ENCODE data around the gene UNC45B.

The UNC45B gene

DNA sequence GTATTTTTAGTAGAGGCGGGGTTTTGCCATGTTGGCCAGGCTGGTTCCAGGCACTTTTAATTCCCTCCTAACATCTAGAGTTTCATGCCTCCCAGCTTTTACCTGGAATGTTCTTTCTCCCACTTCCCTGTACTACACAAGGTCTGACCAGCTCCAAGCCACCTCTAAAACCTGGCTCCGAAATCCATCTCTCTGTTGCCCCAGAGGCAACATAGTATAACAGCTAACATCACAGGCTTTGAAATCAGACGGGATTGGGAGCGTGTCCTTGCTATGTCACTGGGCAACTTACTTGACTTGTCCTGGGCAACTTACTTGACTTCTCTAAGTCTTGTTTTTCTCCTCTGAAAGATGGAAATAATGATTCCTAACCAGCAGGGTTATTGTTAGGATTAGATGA, 15.1 kb downstream of the UNC45B start:
- no peak for DNase-seq (ENCODE audit: low read depth)
- TF ChIP-seq, protein P1, sequence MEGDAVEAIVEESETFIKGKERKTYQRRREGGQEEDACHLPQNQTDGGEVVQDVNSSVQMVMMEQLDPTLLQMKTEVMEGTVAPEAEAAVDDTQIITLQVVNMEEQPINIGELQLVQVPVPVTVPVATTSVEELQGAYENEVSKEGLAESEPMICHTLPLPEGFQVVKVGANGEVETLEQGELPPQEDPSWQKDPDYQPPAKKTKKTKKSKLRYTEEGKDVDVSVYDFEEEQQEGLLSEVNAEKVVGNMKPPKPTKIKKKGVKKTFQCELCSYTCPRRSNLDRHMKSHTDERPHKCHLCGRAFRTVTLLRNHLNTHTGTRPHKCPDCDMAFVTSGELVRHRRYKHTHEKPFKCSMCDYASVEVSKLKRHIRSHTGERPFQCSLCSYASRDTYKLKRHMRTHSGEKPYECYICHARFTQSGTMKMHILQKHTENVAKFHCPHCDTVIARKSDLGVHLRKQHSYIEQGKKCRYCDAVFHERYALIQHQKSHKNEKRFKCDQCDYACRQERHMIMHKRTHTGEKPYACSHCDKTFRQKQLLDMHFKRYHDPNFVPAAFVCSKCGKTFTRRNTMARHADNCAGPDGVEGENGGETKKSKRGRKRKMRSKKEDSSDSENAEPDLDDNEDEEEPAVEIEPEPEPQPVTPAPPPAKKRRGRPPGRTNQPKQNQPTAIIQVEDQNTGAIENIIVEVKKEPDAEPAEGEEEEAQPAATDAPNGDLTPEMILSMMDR (IDR thresholded peaks at IDR 0.05; ENCODE audit: control insufficient read depth, insufficient read depth, low read depth, low read length, missing control alignments), result no peak
- H3K4me3 ChIP-seq (ENCODE audit: control insufficient read depth, low read depth, low read length), result no peak overlapping the region

DNA sequence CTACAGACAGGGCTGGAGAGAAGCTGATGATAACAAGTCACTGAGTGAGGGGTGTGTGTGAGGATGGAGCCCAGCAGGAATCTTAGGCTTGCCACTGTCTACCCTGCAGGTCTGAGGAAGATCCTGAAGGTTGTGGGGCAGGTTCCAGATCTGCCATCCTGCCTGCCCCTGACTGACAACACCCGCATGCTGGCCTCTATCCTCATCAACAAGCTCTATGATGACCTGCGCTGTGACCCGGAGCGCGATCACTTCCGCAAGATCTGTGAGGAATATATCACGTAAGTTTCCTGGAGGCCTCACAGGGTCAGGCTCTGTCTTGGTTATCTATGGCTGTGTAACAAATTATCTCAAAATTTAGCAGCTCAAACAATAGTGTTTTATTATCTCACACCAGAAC, 16.3 kb downstream of the UNC45B start:
- TF ChIP-seq, protein P1 (IDR thresholded peaks at IDR 0.05; ENCODE audit: control insufficient read depth, insufficient read depth, low read depth, low read length, missing control alignments), result no peak
- H3K4me3 ChIP-seq (ENCODE audit: control insufficient read depth, low read depth, low read length), result no peak overlapping the region
- no peak for DNase-seq (ENCODE audit: low read depth)

DNA sequence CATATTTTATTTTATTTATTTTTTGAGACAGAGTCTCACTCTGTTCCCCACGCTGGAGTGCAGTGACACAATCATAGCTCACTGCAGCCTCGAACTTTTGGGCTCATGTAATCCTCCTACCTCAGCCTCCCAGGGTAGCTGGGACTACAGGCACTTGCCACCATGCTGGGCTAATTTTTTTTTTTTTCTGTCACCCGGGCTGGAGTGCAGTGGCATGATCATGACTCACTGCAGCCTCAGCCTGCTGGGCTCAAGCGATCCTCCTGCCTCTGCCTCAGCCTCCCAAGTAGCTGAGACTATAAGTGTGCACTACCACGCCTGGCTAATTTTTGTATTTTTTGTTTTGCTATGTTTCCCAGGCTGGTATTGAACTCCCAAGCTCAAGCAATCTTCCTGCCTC, 17.1 kb downstream of the UNC45B start:
- H3K4me3 ChIP-seq (ENCODE audit: control insufficient read depth, low read depth, low read length), result no peak overlapping the region
- TF ChIP-seq, protein P1 (IDR thresholded peaks at IDR 0.05; ENCODE audit: control insufficient read depth, insufficient read depth, low read depth, low read length, missing control alignments), result no peak
- no peak for DNase-seq (ENCODE audit: low read depth)

DNA sequence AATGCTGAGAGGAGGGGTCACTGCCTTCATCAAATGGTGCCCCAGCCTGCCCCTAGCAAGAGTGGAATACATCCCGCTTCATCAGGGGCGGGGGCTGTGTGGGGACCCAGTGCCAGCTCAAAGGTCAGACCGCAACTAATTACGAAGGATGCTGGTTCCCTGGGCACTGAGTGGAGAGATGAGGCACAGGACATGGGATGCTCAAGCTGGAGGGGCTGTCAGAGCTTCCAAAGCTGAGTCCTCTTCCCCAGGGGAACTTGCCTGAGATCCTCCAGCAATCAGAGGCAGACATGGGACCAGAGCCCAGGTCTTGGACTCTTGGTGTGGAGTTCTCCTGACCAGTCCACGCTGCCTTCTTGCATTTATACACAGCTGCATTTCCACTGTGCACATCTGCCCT, 18.9 kb downstream of the UNC45B start:
- TF ChIP-seq, protein P1 (IDR thresholded peaks at IDR 0.05; ENCODE audit: control insufficient read depth, insufficient read depth, low read depth, low read length, missing control alignments), result no peak
- no peak overlapping the region for H3K4me3 ChIP-seq (ENCODE audit: control insufficient read depth, low read depth, low read length)

DNA sequence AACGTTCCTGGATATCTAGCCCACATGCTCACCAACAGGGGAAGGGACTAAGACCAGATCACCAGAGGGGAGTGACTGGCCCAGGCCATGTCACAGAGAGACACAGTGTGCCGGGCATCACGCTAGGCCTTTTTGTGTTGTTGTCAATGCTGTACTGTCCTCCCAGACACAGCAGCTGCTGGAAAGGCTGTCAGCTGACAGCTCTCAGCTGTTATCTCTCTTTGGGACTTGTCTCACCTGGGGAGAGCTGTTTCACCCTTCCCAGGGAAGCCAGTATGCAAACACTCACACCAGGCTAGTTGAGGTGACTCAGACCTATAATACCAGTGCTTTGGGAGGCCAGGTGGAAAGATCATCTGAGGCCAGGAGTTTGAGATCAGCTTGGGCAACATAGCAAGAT, 19.4 kb downstream of the UNC45B start:
- H3K4me3 ChIP-seq (ENCODE audit: control insufficient read depth, low read depth, low read length), result no peak overlapping the region
- no peak for DNase-seq (ENCODE audit: low read depth)
- TF ChIP-seq, protein P1 (IDR thresholded peaks at IDR 0.05; ENCODE audit: control insufficient read depth, insufficient read depth, low read depth, low read length, missing control alignments), result no peak

More for the DNA sequence above, 18.9 kb downstream of the UNC45B start:
- DNase-seq (ENCODE audit: low read depth), result no peak

DNA sequence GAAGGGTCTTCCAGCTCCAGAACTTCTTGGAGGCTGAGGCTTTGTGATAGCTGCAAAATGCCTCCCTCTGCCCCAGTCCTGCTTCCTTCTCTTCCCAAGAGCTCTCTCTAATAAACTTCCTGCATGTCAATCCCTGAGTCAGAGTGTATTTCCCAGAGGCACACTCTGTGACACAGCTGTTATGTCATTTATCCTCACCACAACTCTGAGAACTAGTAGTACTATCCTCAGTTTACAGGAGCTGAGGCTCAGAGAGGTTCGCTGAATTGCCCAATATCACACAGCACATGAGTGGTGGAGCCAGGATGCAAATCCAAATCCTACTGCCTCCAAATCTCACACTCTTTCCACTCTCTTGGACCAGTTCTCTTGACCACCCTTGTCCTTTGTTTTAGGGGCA, 20.0 kb downstream of the UNC45B start:
- TF ChIP-seq, protein P1 (IDR thresholded peaks at IDR 0.05; ENCODE audit: control insufficient read depth, insufficient read depth, low read depth, low read length, missing control alignments), result no peak
- no peak overlapping the region for H3K4me3 ChIP-seq (ENCODE audit: control insufficient read depth, low read depth, low read length)
- DNase-seq (ENCODE audit: low read depth), result no peak

DNA sequence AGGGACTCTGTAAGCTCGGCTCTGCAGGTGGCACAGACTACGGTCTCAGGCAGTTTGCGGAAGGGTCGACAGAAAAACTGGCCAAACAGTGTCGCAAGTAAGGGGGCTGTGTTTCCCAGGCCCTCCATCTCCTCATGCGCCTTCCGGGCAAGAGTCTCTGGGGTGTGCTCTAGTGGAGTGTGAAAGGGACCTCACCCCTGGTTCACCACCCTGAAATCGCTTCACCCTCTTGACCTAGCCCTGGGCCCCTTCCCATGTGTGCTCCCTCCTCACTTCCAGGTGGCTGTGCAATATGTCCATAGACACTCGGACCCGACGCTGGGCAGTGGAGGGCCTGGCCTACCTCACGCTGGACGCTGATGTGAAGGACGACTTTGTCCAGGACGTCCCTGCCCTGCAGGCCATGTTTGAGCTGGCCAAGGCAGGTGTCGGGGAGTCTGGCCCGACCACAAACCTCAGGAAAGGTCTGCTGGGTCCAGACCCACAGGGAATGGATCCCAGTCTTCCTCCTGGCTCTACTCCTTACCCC, 22.3 kb downstream of the UNC45B start:
- TF ChIP-seq, protein P1 (IDR thresholded peaks at IDR 0.05; ENCODE audit: control insufficient read depth, insufficient read depth, low read depth, low read length, missing control alignments), result no peak
- no peak for DNase-seq (ENCODE audit: low read depth)

More for the DNA sequence above, 22.3 kb downstream of the UNC45B start:
- no peak overlapping the region for H3K4me3 ChIP-seq (ENCODE audit: control insufficient read depth, low read depth, low read length)
